Activated CD4-positive, CD25-positive, alpha-beta regulatory T cell treated with anti-CD3 and anti-CD28 coated beads, Interleukin-2, amount 50 U/mL, for 72 hours (primary cell): ENCODE results near the gene MYH14.
"Not testable (repeated sequence)": the region's sequence is repeated elsewhere in the genome, so short reads cannot be mapped to it uniquely, and the experiment has no call there.

Experiments
- DNase-seq: peaks from one replicate; pipeline ENCODE4 v3.0.0; 2021

MYH14 gene

GRCh38 chr19:50322931-50323781 lies 119.7 kb downstream of the MYH14 start:
- DNase-seq, result no peak

- DNase-seq, result no peak
These were observed 120.3 kb downstream of the MYH14 start for GRCh38 chr19:50323782-50324133.

- no peak for DNase-seq
These were observed 120.9 kb downstream of the MYH14 start for GRCh38 chr19:50324331-50324730.

GRCh38 chr19:50325310-50326100 lies 122.1 kb downstream of the MYH14 start:
- peak; percentile 82 for DNase-seq

- DNase-seq, result no peak
These were observed 122.8 kb downstream of the MYH14 start for GRCh38 chr19:50326101-50326664.

GRCh38 chr19:50327013-50327412 lies 123.6 kb downstream of the MYH14 start:
- no peak for DNase-seq

GRCh38 chr19:50327461-50328223 lies 124.2 kb downstream of the MYH14 start:
- DNase-seq, result no peak

- peak; percentile 53 for DNase-seq
These were observed 124.9 kb downstream of the MYH14 start for GRCh38 chr19:50328224-50328872.

- no peak for DNase-seq
These were observed 125.4 kb downstream of the MYH14 start for GRCh38 chr19:50328873-50329145.

GRCh38 chr19:50329146-50329925 lies 125.9 kb downstream of the MYH14 start, which contains the start of gene KCNC3:
Gene KCNC3, minus strand, starts transcription at chr19:50329377. Its CDS starts 295 bp downstream, at chr19:50329082.
- peak; percentile 96 for DNase-seq

- not testable (repeated sequence) for DNase-seq
These were observed 126.5 kb downstream of the MYH14 start for GRCh38 chr19:50329926-50330294.

GRCh38 chr19:50330365-50331078 lies 127.1 kb downstream of the MYH14 start:
- peak; percentile 71 for DNase-seq

- DNase-seq, result no peak
These were observed 128.0 kb downstream of the MYH14 start for GRCh38 chr19:50331221-50331993.

- no peak for DNase-seq
These were observed 128.5 kb downstream of the MYH14 start for GRCh38 chr19:50331994-50332243.

- no peak for DNase-seq
These were observed 129.0 kb downstream of the MYH14 start for GRCh38 chr19:50332244-50333038.

- peak; percentile 83 for DNase-seq
These were observed 129.9 kb downstream of the MYH14 start for GRCh38 chr19:50333235-50333736.

- DNase-seq, result peak; percentile 88
These were observed 130.6 kb downstream of the MYH14 start for GRCh38 chr19:50333737-50334617.

GRCh38 chr19:50334741-50335421 lies 131.5 kb downstream of the MYH14 start:
- DNase-seq, result no peak
